ENCODE measurements around the gene BAHCC1.

BAHCC1 gene

DNA sequence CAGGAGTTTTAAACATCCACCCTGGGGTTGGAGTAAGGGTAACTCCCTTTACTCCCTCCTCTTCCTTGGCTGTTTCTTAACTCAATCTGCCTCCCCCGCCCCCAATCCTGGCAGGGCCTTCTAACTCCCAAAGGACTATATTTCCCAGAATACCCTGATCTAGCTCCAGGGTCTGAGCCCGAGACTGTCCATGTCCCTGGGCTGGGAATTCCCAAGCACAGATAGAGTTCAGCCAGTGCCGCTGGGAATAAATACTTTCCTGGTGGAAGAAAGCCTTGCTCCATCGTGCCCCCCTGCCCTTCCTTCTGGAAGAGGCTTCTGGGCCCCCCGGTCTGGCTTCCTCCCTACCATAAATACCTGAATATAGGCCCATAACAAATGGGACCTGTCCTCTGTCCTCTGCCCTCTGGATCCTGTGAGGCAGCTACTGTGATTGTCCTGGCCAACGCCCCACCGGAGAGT lies 10.2 kb downstream of the BAHCC1 start:
- DNase-seq (ENCODE audit: low read depth) = no peak

DNA sequence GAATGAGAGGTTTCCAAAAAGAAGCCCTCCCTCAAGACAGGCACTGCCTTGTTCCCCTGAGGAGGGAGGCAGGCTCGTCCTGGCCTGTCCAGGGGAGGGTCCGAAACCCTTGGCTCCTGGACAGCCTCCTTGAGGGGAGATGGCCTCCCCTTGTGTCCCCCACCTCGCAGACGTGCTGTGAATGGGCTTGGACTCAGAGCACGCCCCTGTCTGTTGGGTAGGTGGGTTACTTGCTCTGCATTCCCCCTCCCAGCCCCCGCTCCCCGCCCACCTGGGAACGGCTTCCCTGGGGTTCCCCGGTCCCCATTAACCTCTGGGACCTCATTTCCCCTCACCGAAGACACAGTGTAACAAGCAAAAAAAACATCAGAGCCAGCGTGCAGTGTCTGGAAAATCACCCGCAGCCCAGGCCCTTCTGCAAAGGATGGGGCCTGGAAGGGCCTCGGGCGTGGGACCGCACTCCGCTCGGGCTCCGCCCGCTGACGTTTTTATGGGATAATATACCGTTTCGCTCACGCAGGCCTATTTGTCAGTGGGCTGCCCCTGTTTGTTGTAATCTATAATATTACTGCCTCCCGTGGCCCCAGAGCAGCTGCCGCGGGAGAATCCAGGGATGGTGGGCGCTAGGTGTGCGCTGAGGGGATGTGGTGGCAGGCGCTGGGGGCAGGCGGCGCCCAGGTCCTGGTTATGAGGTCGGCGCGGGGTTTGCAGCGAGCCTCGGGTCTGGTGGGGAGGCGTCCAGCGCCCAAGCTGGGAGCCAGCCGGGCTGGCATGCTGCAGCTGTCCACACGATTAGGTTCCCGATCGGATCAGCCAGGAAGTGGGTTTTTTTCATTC lies 11.1 kb downstream of the BAHCC1 start:
- TF ChIP-seq CTCF (IDR thresholded peaks at IDR 0.05; ENCODE audit: control insufficient read depth, extremely low read depth, insufficient read depth) = no peak
- DNase-seq (ENCODE audit: low read depth) = no peak
- H3K4me3 ChIP-seq (ENCODE audit: low read depth, low read length) = no peak overlapping the region

More for the DNA sequence above, 10.2 kb downstream of the BAHCC1 start:
- no peak overlapping the region for H3K4me3 ChIP-seq (ENCODE audit: low read depth, low read length)
- no peak for TF ChIP-seq CTCF (IDR thresholded peaks at IDR 0.05; ENCODE audit: control insufficient read depth, extremely low read depth, insufficient read depth)

DNA sequence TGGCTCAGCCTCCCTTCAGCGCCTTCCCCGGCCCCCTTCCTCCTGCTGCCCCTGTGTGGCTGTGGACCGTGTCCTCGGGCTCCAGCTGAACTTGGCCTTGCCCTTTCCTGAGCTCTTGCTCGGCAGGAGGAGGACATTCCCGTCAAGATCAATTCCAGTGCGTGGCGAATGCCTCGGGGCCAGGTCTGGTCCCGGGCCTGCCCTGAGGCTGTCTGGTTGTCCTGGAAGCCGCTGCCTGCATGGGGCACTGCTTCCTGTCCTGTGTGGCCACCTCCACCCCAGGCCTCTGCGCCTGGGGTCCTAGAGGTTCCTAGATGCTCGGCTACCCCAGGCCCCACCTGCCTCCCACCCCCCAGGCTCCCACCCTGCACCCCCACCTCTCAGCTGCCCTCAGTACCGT lies 12.8 kb downstream of the BAHCC1 start:
- TF ChIP-seq CTCF (IDR thresholded peaks at IDR 0.05; ENCODE audit: control insufficient read depth, extremely low read depth, insufficient read depth) = no peak
- no peak for DNase-seq (ENCODE audit: low read depth)

DNA sequence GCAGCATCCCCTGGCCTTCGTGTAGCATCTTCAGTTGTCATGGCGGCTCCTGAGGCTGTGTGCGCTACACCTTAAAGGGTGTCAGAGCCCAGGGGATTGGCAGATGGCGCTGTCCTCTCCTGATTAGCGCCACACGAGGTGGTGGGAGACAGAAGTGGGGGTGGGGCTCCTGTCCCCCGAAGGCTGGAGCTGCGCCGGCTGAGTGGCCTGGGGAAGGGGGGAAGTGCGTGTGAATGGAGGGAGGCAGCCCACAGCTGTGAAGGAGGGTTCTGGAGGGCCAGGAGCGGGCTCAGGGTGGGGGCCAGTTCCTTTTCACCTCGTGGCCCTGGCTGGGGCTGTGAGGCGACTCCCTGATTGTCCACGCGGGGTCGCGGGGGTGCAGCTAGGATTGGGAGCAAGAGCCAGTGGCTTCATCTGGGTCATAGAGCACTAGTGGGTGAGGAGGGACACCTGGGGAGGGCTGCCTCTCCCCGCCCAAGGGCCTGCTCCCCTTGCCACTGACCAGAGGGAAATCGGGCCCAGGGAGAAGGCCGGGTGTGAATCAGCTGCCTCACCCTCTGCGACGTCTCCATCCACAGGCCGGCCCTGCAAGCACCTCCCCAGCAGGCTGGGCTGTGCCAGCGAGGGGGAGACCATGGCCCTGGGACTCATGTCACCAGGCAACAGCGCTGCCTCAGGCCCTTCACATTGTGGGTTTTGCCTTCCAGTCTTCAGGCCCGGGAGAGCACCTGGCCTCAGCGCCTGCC lies 14.1 kb downstream of the BAHCC1 start:
- no peak overlapping the region for H3K4me3 ChIP-seq (ENCODE audit: low read depth, low read length)
- no peak for DNase-seq (ENCODE audit: low read depth)
- no peak for TF ChIP-seq CTCF (IDR thresholded peaks at IDR 0.05; ENCODE audit: control insufficient read depth, extremely low read depth, insufficient read depth)

More for the DNA sequence above, 12.8 kb downstream of the BAHCC1 start:
- no peak overlapping the region for H3K4me3 ChIP-seq (ENCODE audit: low read depth, low read length)

DNA sequence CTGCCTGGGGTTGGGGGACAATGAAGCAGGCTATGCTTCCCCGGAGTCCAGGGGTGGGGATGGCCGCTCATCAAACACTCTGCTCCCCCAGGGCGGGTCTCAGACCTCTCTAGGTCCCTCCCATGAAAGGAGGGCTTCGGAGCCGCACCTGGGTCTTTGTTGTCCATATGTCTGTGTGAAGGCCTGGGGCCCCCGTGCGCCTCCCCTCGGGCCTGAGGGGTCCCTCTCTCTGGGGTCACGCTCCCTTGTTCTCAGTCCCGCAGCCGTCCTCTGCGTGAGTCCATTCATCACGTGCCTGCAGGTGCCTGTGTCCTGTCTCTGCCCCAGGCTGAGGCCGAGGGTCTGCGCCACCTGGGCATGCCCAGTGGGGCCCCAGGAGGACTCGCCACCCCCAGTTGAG lies 15.6 kb downstream of the BAHCC1 start:
- no peak for TF ChIP-seq CTCF (IDR thresholded peaks at IDR 0.05; ENCODE audit: control insufficient read depth, extremely low read depth, insufficient read depth)
- no peak for DNase-seq (ENCODE audit: low read depth)
- no peak overlapping the region for H3K4me3 ChIP-seq (ENCODE audit: low read depth, low read length)

- TF ChIP-seq CTCF (IDR thresholded peaks at IDR 0.05; ENCODE audit: control insufficient read depth, extremely low read depth, insufficient read depth) = no peak
- H3K4me3 ChIP-seq (ENCODE audit: low read depth, low read length) = no peak overlapping the region
- no peak for DNase-seq (ENCODE audit: low read depth)
These were observed 16.0 kb downstream of the BAHCC1 start for GRCh38 chr17:81411305-81411704.

Measured in LNCaP clone FGC (cell line).